SK-N-SH treated with all-trans-retinoic acid at 6 μM for 48 hours (cell line): ENCODE measurements around the gene HIVEP3.

ENCODE experiments used
- ATAC-seq: fragments of 200-7000 bp; cut with Tn5 transposase; 3 replicates; pipeline ENCODE4 v1.9.1; 2020; ENCODE audit warnings: mild to moderate bottlenecking, moderate library complexity
- ARNTL ChIP-seq: fragments of 450-650 bp; formaldehyde crosslinking; IDR thresholded peaks from 2 replicates; pipeline ENCODE4 v1.5.0; 2020; ENCODE audit warnings: low read depth, mild to moderate bottlenecking, moderate library complexity, borderline replicate concordance
- BACH2 ChIP-seq: fragments of 250-450 bp; sonication (Bioruptor Pico); IDR thresholded peaks from 2 replicates; pipeline ENCODE4 v1.9.0; 2021; ENCODE audit warnings: mild to moderate bottlenecking, borderline replicate concordance
- CREB5 ChIP-seq: fragments of 250-450 bp; sonication (Bioruptor Pico); IDR thresholded peaks from 2 replicates; pipeline ENCODE4 v1.5.1; 2020; ENCODE audit warnings: low read depth, mild to moderate bottlenecking, moderate library complexity
- CSDC2 ChIP-seq: fragments of 250-450 bp; sonication (Bioruptor Pico); IDR thresholded peaks from 2 replicates; pipeline ENCODE4 v1.5.0; 2020; ENCODE audit warnings: mild to moderate bottlenecking, moderate library complexity
- CSRNP3 ChIP-seq: fragments of 250-450 bp; sonication (Bioruptor Pico); IDR thresholded peaks from 2 replicates; pipeline ENCODE4 v1.5.1; 2021; ENCODE audit warnings: mild to moderate bottlenecking, moderate library complexity
- ESRRG ChIP-seq: fragments of 250-450 bp; sonication (Bioruptor Pico); IDR thresholded peaks from 2 replicates; pipeline ENCODE4 v1.6.1; 2021; ENCODE audit warnings: mild to moderate bottlenecking
- GLIS3 ChIP-seq: fragments of 250-450 bp; sonication (Bioruptor Pico); IDR thresholded peaks from 2 replicates; pipeline ENCODE4 v1.5.0; 2020; ENCODE audit warnings: mild to moderate bottlenecking, moderate library complexity
- ISL1 ChIP-seq: fragments of 250-450 bp; sonication (Bioruptor Pico); IDR thresholded peaks from 2 replicates; pipeline ENCODE4 v2.1.2; 2022; ENCODE audit warnings: mild to moderate bottlenecking, moderate library complexity
- OSR1 ChIP-seq: fragments of 250-450 bp; sonication (Bioruptor Pico); IDR thresholded peaks from 2 replicates; pipeline ENCODE4 v1.8.0; 2022; ENCODE audit warnings: moderate library complexity, mild to moderate bottlenecking, inconsistent platforms
- POU6F1 ChIP-seq: fragments of 250-450 bp; sonication (Bioruptor Pico); IDR thresholded peaks from 2 replicates; pipeline ENCODE4 v1.8.0; 2021; ENCODE audit warnings: low read depth, mild to moderate bottlenecking, moderate library complexity, borderline replicate concordance
- PPARA ChIP-seq: fragments of 250-450 bp; sonication (Bioruptor Pico); IDR thresholded peaks from 2 replicates; pipeline ENCODE4 v1.5.0; 2020; ENCODE audit warnings: mild to moderate bottlenecking, borderline replicate concordance
- RARB ChIP-seq: fragments of 250-450 bp; sonication (Bioruptor Pico); IDR thresholded peaks from 2 replicates; pipeline ENCODE4 v1.8.0; 2021; ENCODE audit warnings: mild to moderate bottlenecking, moderate library complexity
- SNAI2 ChIP-seq: fragments of 250-450 bp; sonication (Bioruptor Pico); IDR thresholded peaks from 2 replicates; pipeline ENCODE4 v1.5.0; 2020; ENCODE audit warnings: mild to moderate bottlenecking, moderate library complexity
- TCF4 ChIP-seq: fragments of 250-450 bp; sonication (Bioruptor Pico); IDR thresholded peaks from 2 replicates; pipeline ENCODE4 v1.8.0; 2021; ENCODE audit warnings: mild to moderate bottlenecking, moderate library complexity, borderline replicate concordance
- TOX ChIP-seq: fragments of 250-450 bp; sonication (Bioruptor Pico); IDR thresholded peaks from 2 replicates; pipeline ENCODE4 v1.8.0; 2021; ENCODE audit warnings: mild to moderate bottlenecking, moderate library complexity, borderline replicate concordance
- TSHZ2 ChIP-seq: fragments of 250-450 bp; sonication (Bioruptor Pico); IDR thresholded peaks from 2 replicates; pipeline ENCODE4 v1.5.0; 2020; ENCODE audit warnings: mild to moderate bottlenecking, moderate library complexity
- ZC3H10 ChIP-seq: fragments of 250-450 bp; sonication (Bioruptor Pico); IDR thresholded peaks from 2 replicates; pipeline ENCODE4 v1.5.1; 2021; ENCODE audit warnings: mild to moderate bottlenecking, moderate library complexity
- ZFP3 ChIP-seq: fragments of 250-450 bp; sonication (Bioruptor Pico); IDR thresholded peaks from 2 replicates; pipeline ENCODE4 v1.5.0; 2020; ENCODE audit warnings: mild to moderate bottlenecking, moderate library complexity
- ZFP30 ChIP-seq: fragments of 450-650 bp; formaldehyde crosslinking; IDR thresholded peaks from 2 replicates; pipeline ENCODE4 v1.5.0; 2022; ENCODE audit warnings: mild to moderate bottlenecking, moderate library complexity
- ZNF565 ChIP-seq: fragments of 450-650 bp; formaldehyde crosslinking; conservative IDR thresholded peaks from 2 replicates; pipeline ENCODE4 v1.5.0; 2020; ENCODE audit warnings: low read depth, mild to moderate bottlenecking, moderate library complexity
- TF ChIP-seq, protein P1 (sequence below): fragments of 250-450 bp; sonication (Bioruptor Pico); IDR thresholded peaks from 2 replicates; pipeline ENCODE4 v1.8.0; 2020; ENCODE audit warnings: mild to moderate bottlenecking, moderate library complexity, borderline replicate concordance

The HIVEP3 gene

DNA sequence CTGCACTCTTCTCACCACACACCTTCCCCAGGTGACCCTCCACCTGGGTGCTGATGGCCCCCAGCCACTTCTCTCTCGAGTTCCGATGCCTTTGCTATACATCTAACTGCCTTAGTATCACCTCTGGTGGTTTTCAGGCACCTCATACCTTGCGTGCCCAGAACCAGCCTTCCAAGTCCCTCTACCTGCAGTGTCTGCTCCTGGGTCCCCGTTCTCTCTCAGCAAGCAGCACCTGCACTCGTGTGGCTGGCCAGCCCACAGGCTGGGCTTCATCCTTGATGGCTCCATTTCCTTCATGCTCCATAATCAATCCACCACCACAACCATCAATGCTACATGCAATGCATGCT is 385.0 kb downstream of the HIVEP3 start:
- ATAC-seq: no peak
- TF ChIP-seq PPARA (no peak), BACH2 (CRISPR knock-in tag) (no peak), CREB5 (CRISPR knock-in tag) (no peak), ZNF565 (no peak), CSDC2 (CRISPR knock-in tag) (no peak), ISL1 (no peak), ZFP30 (CRISPR knock-in tag) (no peak), ZC3H10 (CRISPR knock-in tag) (no peak), ESRRG (CRISPR knock-in tag) (no peak), GLIS3 (CRISPR knock-in tag) (no peak), CSRNP3 (no peak)
- TF ChIP-seq, protein P1, sequence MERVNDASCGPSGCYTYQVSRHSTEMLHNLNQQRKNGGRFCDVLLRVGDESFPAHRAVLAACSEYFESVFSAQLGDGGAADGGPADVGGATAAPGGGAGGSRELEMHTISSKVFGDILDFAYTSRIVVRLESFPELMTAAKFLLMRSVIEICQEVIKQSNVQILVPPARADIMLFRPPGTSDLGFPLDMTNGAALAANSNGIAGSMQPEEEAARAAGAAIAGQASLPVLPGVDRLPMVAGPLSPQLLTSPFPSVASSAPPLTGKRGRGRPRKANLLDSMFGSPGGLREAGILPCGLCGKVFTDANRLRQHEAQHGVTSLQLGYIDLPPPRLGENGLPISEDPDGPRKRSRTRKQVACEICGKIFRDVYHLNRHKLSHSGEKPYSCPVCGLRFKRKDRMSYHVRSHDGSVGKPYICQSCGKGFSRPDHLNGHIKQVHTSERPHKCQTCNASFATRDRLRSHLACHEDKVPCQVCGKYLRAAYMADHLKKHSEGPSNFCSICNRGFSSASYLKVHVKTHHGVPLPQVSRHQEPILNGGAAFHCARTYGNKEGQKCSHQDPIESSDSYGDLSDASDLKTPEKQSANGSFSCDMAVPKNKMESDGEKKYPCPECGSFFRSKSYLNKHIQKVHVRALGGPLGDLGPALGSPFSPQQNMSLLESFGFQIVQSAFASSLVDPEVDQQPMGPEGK: no peak

DNA sequence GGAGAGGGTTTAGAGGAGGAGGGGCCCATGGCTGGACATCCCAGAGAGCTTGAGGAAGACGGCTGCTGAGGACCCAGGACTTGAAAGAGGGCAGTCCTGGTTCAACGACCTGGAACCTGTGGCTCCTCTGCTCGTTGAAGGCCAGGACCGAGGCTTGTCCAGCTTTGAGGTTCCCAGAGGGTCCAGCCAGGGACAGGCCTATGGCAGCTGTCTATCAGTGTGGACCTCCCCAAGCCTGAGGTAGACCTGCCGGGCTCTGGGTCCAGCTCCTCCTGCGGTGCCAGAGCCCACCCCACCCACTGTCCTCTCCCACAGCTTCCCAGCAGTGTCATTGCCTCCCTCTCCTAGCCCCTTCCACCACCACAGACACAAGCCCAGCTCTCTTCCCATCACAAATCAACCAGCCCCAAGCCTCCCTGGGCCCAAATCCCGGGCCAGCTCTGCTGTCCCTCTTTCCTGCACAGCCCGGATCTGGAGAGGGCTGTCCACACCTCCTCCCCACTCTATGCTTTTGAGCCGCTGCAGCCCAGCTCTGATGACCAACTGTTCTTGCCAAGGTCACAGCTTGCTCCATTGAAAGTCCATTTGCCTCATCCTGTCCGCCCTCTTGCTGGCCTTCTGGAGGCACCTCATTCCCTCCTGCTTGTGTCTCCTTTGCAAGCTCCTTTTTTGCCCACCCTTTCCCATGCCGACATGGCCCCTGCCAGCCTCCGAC is 385.5 kb downstream of the HIVEP3 start:
- no peak for ATAC-seq
- TF ChIP-seq ZNF565 (no peak), TOX (CRISPR knock-in tag) (no peak), TCF4 (CRISPR knock-in tag) (no peak), PPARA (no peak), POU6F1 (CRISPR knock-in tag) (no peak), SNAI2 (CRISPR knock-in tag) (no peak), TSHZ2 (CRISPR knock-in tag) (no peak), OSR1 (CRISPR knock-in tag) (no peak), BACH2 (CRISPR knock-in tag) (no peak), CSRNP3 (no peak), RARB (CRISPR knock-in tag) (no peak), CREB5 (CRISPR knock-in tag) (no peak), ZFP30 (CRISPR knock-in tag) (no peak), ARNTL (no peak), ZFP3 (CRISPR knock-in tag) (no peak), ISL1 (no peak), ESRRG (CRISPR knock-in tag) (no peak), GLIS3 (CRISPR knock-in tag) (no peak)
- TF ChIP-seq, protein P1: no peak
- TF ChIP-seq, all 23 proteins: peak for 0
